Umbilical cord (tissue), 2 donors: ENCODE results near the gene OPRL1. TPM values are rescaled to one million over a fixed set of nuclear protein-coding genes. Genes with fewer than 3 reads are reported as not detected.
"Not testable (repeated sequence)": the region's sequence is repeated elsewhere in the genome, so short reads cannot be mapped to it uniquely, and the experiment has no call there.

ENCODE experiments used
- DNase-seq: peaks from one replicate; pipeline ENCODE4 v3.0.0-alpha.2; 2015; ENCODE audit warnings: low spot score
- total RNA-seq: library from RNA; depleted of rRNA; stranded (reverse); fragments of >200 nt; gene quantifications from one replicate; pipeline ENCODE4 v1.2.3, GENCODE V29; 2014; ENCODE audit warnings: low replicate concordance; ENCODE audit not compliant: insufficient read depth

OPRL1 gene
- total RNA-seq, 1 donor from 2014 or later = 2.9 TPM

- DNase-seq = no peak
Observed at GRCh38 chr20:64115171-64115911, 35.5 kb downstream of the OPRL1 start.

- DNase-seq = no peak
Observed at GRCh38 chr20:64116016-64116415, 36.1 kb downstream of the OPRL1 start.

GRCh38 chr20:64116541-64117431, 36.9 kb downstream of the OPRL1 start:
- DNase-seq = no peak

DNA sequence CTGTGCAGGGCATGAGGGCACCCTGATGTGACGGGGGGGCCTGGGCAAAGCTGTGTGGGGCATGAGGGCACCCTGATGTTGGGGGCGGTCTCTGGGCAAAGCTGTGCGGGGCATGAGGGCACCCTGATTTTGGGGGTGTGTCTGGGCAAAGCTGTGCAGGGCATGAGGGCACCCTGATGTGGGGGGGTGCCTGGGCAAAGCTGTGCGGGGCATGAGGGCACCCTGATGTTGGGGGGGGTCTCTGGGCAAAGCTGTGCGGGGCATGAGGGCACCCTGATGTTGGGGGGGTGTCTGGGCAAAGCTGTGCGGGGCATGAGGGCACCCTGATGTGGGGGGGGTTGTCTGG, 37.5 kb downstream of the OPRL1 start:
- not testable (repeated sequence) for DNase-seq

- no peak for DNase-seq
Observed at GRCh38 chr20:64119301-64119680, 39.4 kb downstream of the OPRL1 start.

- no peak for DNase-seq
Observed at GRCh38 chr20:64119681-64120341, 39.9 kb downstream of the OPRL1 start.

DNA sequence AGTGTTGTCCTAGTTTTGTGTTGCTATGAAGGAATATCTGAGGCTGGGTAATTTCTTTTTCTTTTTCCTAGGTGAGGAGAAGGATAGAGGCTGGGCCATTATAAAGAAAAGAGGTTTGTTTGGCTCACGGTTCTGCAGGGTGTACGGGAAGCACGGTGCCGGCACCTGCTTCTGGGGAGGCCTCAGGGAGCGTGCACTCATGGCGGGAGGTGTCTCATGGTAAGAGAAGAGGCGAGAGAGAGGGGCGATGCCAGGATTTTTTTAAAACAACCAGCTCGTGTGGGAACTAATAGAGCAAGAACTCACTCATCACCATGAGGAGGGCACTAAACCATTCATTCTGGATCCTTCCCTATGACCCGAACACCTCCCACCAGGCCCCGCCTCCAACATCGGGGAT, 41.7 kb downstream of the OPRL1 start:
- no peak for DNase-seq

DNA sequence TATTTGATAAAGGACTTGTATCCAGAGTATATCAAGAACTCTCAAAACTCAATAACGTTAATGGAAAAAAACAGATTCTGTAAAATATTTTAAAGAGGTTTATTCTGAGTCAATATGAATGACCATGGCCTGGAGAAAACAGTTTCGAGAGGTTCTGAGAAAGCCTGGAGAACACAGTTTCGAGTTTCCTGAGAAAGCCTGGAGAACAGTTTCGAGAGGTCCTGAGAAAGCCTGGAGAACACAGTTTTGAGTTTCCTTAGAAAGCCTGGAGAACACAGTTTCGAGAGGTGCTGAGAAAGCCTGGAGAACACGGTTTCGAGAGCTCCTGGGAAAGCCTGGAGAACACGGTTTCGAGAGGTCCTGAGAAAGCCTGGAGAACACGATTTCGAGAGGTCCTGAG, 43.0 kb downstream of the OPRL1 start:
- not testable (repeated sequence) for DNase-seq

- not testable (repeated sequence) for DNase-seq
Observed at GRCh38 chr20:64123517-64123916, 43.6 kb downstream of the OPRL1 start.

DNA sequence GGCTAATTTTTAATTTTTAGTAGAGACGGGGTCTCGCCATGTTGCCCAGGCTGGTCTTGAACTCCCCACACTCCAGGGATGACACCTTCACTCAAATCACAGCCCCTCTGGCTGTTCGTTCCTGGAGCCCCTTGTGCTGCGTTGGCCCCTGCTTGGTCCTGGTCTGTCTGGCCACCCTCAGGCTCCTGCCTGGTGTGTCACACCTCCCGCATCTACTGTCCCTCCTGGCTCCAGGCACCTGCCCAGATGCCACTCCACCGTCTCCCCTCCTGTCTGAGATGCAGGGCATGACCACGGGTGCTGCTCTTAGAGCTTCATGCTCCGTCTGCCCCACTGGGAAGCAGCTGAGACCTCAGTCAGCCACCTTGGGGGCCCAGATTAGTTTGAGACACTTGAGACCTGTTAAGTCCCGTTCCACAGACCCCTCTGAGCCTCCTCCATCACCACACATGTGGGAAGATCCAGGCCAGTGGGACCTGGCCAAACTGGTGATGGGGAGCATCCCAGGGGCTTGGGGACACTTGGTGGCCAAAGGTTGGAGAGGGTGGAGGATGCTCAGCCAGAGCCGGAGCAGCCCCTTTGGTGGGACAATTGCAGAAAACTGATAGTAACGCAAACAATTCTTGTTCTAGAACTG, 49.4 kb downstream of the OPRL1 start:
- DNase-seq = no peak

GRCh38 chr20:64130271-64130670, 50.4 kb downstream of the OPRL1 start:
- DNase-seq = no peak

GRCh38 chr20:64130876-64131275, 51.0 kb downstream of the OPRL1 start:
- no peak for DNase-seq

- DNase-seq = no peak
Observed at GRCh38 chr20:64131406-64131805, 51.5 kb downstream of the OPRL1 start.

DNA sequence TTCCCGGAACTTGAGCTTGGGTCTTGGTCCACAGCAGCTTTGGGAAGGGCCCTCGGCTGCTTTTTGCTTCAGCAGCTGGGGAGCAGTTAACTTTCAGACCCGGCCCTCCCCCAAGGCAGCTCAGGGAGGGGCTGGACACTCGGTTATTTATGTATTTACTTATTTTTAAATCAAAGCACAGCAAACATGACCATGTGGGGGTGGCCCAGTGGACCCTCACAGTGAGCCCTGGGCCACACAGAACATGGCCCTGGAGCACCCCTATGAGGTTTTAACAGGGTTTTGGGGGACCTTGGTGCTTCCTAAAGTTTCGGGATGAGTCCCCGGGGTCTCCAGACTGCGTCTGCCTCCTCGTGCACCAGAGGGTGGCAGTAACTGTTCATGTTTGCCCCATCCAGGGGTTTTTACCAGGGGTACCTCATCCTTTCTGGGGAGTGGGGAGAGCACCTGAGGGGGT, 54.1 kb downstream of the OPRL1 start:
- no peak for DNase-seq

DNA sequence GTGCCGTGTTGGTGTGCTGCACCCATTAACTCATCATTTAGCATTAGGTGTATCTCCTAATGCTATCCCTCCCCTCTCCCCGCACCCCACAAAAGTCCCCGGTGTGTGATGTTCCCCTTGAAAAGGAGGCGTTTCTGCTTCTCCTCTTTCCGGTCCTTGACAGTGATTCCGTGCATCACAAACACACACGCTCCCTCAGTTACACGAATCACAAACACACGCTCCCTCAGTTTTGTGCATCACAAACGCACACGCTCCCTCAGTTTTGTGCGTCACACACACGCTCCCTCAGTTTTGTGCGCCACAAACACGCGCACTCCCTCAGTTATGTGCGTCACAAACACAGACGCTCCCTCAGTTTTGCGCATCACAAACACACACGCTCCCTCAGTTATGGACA, 54.9 kb downstream of the OPRL1 start:
- not testable (repeated sequence) for DNase-seq

- DNase-seq = no peak
Observed at GRCh38 chr20:64136004-64136710, 56.3 kb downstream of the OPRL1 start.

- DNase-seq = no peak
Observed at GRCh38 chr20:64137598-64138031, 57.7 kb downstream of the OPRL1 start.

- DNase-seq = no peak
Observed at GRCh38 chr20:64138276-64138815, 58.5 kb downstream of the OPRL1 start.

- DNase-seq = no peak
Observed at GRCh38 chr20:64139199-64140060, 59.5 kb downstream of the OPRL1 start.
